ENCODE results near the gene TRIM61. TPM values are rescaled to one million over a fixed set of nuclear protein-coding genes. Genes with fewer than 3 reads are reported as not detected.
A peak's percentile ranks its signal among the peaks of the same experiment; 100 is the strongest.
"Not testable (repeated sequence)": the region's sequence is repeated elsewhere in the genome, so short reads cannot be mapped to it uniquely, and the experiment has no call there.

TRIM61 gene
- 3.8 and 4.7 TPM in 2 replicates for total RNA-seq

DNA sequence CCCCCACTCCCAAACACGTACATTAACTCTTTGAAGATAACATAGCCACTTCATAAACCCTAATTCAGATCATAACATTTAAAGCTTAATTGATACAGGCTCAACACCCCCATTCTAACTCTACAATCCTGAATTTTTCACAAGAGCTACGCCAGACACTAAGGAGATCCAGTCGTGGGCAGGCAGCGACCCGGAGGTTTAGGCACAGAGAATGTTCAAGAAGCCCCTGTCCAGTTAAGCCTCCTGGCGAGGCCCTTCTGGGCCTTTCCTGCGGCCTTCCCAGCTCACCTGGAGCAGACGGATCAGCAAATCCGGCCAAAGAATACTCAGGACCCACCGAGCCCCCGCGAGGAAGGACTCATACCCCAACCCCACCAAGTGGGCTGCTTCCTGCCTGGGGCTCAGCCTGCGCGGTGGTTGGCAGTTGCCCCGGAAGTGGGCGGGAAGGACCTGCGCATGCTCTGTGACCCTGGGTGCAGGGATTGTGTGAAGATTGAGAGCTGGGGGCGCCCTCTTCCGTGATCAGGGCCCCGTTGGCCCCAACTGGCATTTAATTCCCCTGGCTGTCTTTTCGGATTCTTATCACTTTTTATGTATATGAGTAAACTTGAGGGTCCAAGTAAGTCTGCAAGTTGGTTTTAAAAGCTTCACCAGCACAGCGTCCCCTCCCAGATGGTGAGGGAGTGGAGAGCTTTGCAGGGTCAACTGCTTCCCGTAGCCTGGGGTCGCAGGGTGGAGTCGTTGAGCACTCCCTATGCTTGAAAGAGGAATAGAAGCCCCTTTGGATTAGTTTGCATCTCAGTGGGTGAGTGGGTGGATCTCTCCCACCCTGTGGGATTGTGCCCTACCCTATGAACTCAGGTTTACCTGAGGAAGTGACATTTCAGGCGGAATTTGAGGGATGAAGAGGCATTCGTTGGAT, at the start of gene TRIM61:
Gene TRIM61, minus strand, starts transcription at position 415 of the 922 bp plus-strand sequence. CDS start 7,655 bp downstream, outside the sequence.
- peak within 1 kb of the TSS; percentile 89 for H2AFZ ChIP-seq (ENCODE audit: low read length)
- H3K4me2 ChIP-seq (ENCODE audit: insufficient read depth, low read length) = peak within 1 kb of the TSS; percentile 82
- H3K27ac ChIP-seq (ENCODE audit: low read depth, low read length) = peak within 1 kb of the TSS; percentile 60
- H4K20me1 ChIP-seq (ENCODE audit: insufficient read depth, low read length) = no peaks in the 10 kb centered on the region
- peak within 1 kb of the TSS; percentile 83 for H3K4me3 ChIP-seq (ENCODE audit: insufficient read depth, low read length)
- H3K79me2 ChIP-seq (ENCODE audit: insufficient read depth, low read length) = peaks cover 7% of the 10 kb centered on the region
- H3K27me3 ChIP-seq (ENCODE audit: insufficient read depth, low read length) = no peaks in the 10 kb centered on the region
- TF ChIP-seq, protein P1, sequence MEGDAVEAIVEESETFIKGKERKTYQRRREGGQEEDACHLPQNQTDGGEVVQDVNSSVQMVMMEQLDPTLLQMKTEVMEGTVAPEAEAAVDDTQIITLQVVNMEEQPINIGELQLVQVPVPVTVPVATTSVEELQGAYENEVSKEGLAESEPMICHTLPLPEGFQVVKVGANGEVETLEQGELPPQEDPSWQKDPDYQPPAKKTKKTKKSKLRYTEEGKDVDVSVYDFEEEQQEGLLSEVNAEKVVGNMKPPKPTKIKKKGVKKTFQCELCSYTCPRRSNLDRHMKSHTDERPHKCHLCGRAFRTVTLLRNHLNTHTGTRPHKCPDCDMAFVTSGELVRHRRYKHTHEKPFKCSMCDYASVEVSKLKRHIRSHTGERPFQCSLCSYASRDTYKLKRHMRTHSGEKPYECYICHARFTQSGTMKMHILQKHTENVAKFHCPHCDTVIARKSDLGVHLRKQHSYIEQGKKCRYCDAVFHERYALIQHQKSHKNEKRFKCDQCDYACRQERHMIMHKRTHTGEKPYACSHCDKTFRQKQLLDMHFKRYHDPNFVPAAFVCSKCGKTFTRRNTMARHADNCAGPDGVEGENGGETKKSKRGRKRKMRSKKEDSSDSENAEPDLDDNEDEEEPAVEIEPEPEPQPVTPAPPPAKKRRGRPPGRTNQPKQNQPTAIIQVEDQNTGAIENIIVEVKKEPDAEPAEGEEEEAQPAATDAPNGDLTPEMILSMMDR (IDR thresholded peaks at IDR 0.05; ENCODE audit: extremely low read depth, low read depth, low read length) = peak; percentile 7
- no peaks in the 10 kb centered on the region for H3K9me3 ChIP-seq (ENCODE audit: low read depth, low read length)
- H3K4me1 ChIP-seq (ENCODE audit: insufficient read depth, low read length) = peaks cover 5% of the 10 kb centered on the region
- H3K36me3 ChIP-seq (ENCODE audit: insufficient read depth, low read length) = no peaks in the 10 kb centered on the region
- peak; percentile 72 for DNase-seq (ENCODE audit: insufficient read length, low spot score, missing footprints)

DNA sequence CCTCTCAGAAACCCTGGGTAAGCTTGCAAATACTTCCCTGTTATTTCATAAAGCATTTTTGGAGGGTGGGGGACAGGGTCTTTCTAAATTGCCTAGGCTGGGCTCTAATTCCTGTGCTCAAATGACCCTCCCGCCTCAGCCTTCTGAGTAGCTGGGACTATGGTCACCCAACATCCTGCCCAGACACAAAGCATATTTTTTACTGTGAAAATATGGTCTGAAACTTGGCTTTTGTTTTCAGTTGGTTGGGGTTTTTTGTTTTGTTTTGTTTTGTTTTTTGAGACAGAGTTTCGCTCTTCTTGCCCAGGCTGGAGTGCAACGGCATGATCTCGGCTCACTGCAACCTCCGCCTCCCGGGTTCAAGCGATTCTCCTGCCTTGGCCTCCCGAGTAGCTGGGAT, 48.3 kb upstream of the TRIM61 start:
- DNase-seq (ENCODE audit: insufficient read length, low spot score, missing footprints); H3K27me3 ChIP-seq (ENCODE audit: insufficient read depth, low read length); H3K4me3 ChIP-seq (ENCODE audit: insufficient read depth, low read length); H2AFZ ChIP-seq (ENCODE audit: low read length); H3K9me3 ChIP-seq (ENCODE audit: low read depth, low read length); H3K4me1 ChIP-seq (ENCODE audit: insufficient read depth, low read length); H3K27ac ChIP-seq (ENCODE audit: low read depth, low read length); H4K20me1 ChIP-seq (ENCODE audit: insufficient read depth, low read length); H3K36me3 ChIP-seq (ENCODE audit: insufficient read depth, low read length); H3K4me2 ChIP-seq (ENCODE audit: insufficient read depth, low read length); H3K79me2 ChIP-seq (ENCODE audit: insufficient read depth, low read length): not testable (repeated sequence)

GRCh38 chr4:165019995-165020394, 42.5 kb upstream of the TRIM61 start:
- H3K27ac ChIP-seq (ENCODE audit: low read depth, low read length); H3K4me3 ChIP-seq (ENCODE audit: insufficient read depth, low read length); H3K4me2 ChIP-seq (ENCODE audit: insufficient read depth, low read length); H3K79me2 ChIP-seq (ENCODE audit: insufficient read depth, low read length); H2AFZ ChIP-seq (ENCODE audit: low read length); H3K4me1 ChIP-seq (ENCODE audit: insufficient read depth, low read length); H3K36me3 ChIP-seq (ENCODE audit: insufficient read depth, low read length); H3K9me3 ChIP-seq (ENCODE audit: low read depth, low read length); H3K27me3 ChIP-seq (ENCODE audit: insufficient read depth, low read length); H4K20me1 ChIP-seq (ENCODE audit: insufficient read depth, low read length); DNase-seq (ENCODE audit: insufficient read length, low spot score, missing footprints): not testable (repeated sequence)

GRCh38 chr4:165016971-165017370, 39.5 kb upstream of the TRIM61 start:
- Histone ChIP-seq H3K27ac (ENCODE audit: low read depth, low read length) (no peak overlapping the region), H3K4me3 (ENCODE audit: insufficient read depth, low read length) (no peak overlapping the region), H3K4me1 (ENCODE audit: insufficient read depth, low read length) (no peaks in the 10 kb centered on the region), H3K9me3 (ENCODE audit: low read depth, low read length) (no peaks in the 10 kb centered on the region), H3K4me2 (ENCODE audit: insufficient read depth, low read length) (no peak overlapping the region), H3K27me3 (ENCODE audit: insufficient read depth, low read length) (no peaks in the 10 kb centered on the region), H3K79me2 (ENCODE audit: insufficient read depth, low read length) (no peaks in the 10 kb centered on the region), H4K20me1 (ENCODE audit: insufficient read depth, low read length) (no peaks in the 10 kb centered on the region), H2AFZ (ENCODE audit: low read length) (no peak overlapping the region), H3K36me3 (ENCODE audit: insufficient read depth, low read length) (no peaks in the 10 kb centered on the region)
- TF ChIP-seq, protein P1 (IDR thresholded peaks at IDR 0.05; ENCODE audit: extremely low read depth, low read depth, low read length) = no peak
- DNase-seq (ENCODE audit: insufficient read length, low spot score, missing footprints) = no peak

DNA sequence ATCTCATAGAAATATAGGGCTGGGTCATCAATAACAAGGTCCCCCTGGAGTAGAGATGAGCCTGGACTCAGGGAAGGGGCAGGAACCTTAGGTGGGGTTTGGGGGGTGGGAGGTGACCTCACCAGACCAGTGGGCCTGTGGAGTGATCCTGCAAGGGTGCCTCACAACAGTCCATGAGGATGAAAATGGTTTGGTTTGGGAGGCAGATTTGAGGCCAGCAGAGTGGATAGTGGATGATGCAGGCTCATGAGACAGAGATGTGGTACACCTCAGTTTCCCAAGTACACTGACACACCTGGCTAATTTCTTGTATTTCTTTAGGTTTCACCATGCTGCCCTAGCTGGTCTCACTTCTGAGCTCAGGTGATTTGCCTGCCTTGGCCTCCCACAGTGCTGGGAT, 36.2 kb upstream of the TRIM61 start:
- no peaks in the 10 kb centered on the region for H4K20me1 ChIP-seq (ENCODE audit: insufficient read depth, low read length)
- H3K36me3 ChIP-seq (ENCODE audit: insufficient read depth, low read length) = no peaks in the 10 kb centered on the region
- H3K4me3 ChIP-seq (ENCODE audit: insufficient read depth, low read length) = no peak overlapping the region
- no peaks in the 10 kb centered on the region for H3K9me3 ChIP-seq (ENCODE audit: low read depth, low read length)
- H3K27me3 ChIP-seq (ENCODE audit: insufficient read depth, low read length) = no peaks in the 10 kb centered on the region
- DNase-seq (ENCODE audit: insufficient read length, low spot score, missing footprints) = no peak
- H3K4me2 ChIP-seq (ENCODE audit: insufficient read depth, low read length) = no peak overlapping the region
- no peaks in the 10 kb centered on the region for H3K79me2 ChIP-seq (ENCODE audit: insufficient read depth, low read length)
- no peak overlapping the region for H2AFZ ChIP-seq (ENCODE audit: low read length)
- no peaks in the 10 kb centered on the region for H3K4me1 ChIP-seq (ENCODE audit: insufficient read depth, low read length)
- TF ChIP-seq, protein P1 (IDR thresholded peaks at IDR 0.05; ENCODE audit: extremely low read depth, low read depth, low read length) = no peak
- H3K27ac ChIP-seq (ENCODE audit: low read depth, low read length) = no peak overlapping the region

All from osteoblast (primary cell).